IPS DF 19.7 (cell line): ENCODE data around the gene IRF2BP2.
"Not testable (repeated sequence)": the region's sequence is repeated elsewhere in the genome, so short reads cannot be mapped to it uniquely, and the experiment has no call there.

ENCODE experiments used
- DNase-seq: peaks from one replicate; pipeline ENCODE4 v3.0.0-alpha.2; 2013; ENCODE audit warnings: low read depth, low spot score

IRF2BP2 gene

GRCh38 chr1:234610061-234610665 is at the start of gene IRF2BP2:
TSS of gene IRF2BP2 (minus strand) at chr1:234610178. CDS start at chr1:234609494, 684 bp downstream.
- no peak for DNase-seq

- no peak for DNase-seq
Measured at GRCh38 chr1:234659538-234659937, 49.6 kb upstream of the IRF2BP2 start.

DNA sequence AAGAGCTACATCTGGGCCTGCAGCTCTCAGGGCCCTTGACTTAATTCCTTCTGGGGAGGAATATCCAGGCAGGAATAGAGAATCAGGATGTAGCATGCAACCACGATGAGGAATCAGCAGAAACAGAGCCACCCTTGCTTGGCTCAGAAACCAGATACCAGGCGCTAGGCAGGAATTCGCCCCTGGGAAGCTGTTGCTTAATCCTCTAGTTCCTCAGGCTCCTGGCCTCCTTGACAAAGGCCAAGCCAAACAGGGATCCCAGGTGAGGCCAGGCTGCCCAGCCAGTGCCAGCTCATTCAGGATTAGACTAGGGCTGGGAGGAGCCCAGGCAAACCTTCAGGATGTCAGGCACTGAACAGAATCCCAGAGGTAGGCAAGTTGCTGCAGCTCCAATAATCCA is 48.2 kb upstream of the IRF2BP2 start:
- no peak for DNase-seq

- DNase-seq = no peak
Measured at GRCh38 chr1:234656944-234657654, 47.1 kb upstream of the IRF2BP2 start.

DNA sequence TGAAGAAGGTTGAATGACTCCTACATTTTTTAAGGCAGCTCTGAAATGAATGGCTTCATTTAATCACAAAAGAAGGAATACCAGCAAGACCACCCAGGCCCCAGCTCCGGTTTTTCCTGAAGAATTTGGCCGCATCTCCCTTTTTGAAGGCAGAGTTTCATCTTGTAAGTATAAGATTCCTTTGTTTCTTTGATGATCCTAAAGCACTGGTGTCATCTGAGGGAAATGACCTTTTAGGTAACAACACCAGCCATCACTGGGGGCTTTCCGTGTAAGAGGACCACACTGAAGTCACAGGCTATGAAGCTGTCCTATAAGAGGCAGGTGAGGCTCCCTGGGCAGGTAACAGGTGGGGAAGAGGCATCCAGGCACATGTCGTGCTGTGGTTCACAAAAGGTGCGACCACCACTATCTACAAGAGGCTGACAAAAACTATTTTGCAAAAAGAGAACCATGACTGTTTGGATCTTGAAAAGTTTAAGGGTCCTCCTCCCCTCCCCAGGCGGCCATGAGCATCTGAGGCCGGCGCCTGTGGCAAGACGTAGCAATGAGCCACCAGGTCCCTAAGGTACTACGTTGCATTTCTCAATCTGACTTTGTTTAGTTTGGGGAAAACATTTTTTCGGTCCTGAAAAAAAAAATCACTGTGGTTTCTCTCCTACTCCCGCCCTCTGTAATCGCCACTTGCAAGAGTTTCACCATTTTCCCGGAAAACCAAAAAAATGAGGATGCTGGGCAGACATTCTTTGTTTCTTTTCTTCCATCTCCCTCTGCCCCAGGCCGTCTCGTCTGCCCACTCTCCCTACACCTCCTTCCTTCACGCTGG is 46.3 kb upstream of the IRF2BP2 start:
- DNase-seq = no peak

- no peak for DNase-seq
Measured at GRCh38 chr1:234655328-234656069, 45.5 kb upstream of the IRF2BP2 start.

GRCh38 chr1:234654002-234654733 is 44.2 kb upstream of the IRF2BP2 start:
- DNase-seq = no peak

- no peak for DNase-seq
Measured at GRCh38 chr1:234649432-234650081, 39.6 kb upstream of the IRF2BP2 start.

- DNase-seq = no peak
Measured at GRCh38 chr1:234647758-234648157, 37.8 kb upstream of the IRF2BP2 start.

DNA sequence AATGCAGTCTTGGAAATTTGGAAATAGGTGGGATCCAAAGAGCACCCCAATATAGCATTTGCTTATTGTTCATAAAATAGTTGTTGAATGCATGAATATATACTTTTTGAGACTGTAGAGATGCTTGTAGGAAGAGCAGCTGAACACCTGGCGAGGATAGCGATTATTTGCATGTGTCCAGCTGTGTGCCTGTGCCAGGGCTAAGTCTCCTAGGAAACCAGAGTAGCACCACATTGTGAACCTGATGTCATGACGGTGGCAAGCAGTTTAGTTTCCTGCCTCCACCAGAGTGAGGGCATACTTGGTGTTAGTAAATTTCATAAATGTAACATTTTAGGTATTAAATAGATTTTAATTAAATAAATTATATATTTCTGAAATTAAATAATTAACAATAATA is 37.3 kb upstream of the IRF2BP2 start:
- DNase-seq = no peak

DNA sequence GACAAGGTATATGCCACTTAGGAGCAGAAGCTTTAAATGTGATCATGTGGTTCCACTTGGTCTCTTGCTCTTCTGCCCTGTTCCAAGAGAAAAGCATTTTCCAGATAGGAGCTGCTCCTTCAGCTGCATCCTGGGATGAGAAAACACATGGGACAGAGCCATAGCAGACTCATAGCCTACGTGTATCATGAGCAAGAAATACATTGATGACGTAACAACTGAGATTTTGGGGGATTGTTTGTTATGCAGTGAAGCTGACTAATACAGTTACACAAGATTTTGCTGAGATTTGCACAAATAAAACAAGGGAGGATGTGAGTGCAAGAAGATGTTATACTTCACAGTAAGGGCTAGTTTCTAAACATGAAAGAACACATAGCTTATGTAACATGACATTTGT is 36.0 kb upstream of the IRF2BP2 start:
- DNase-seq = no peak

DNA sequence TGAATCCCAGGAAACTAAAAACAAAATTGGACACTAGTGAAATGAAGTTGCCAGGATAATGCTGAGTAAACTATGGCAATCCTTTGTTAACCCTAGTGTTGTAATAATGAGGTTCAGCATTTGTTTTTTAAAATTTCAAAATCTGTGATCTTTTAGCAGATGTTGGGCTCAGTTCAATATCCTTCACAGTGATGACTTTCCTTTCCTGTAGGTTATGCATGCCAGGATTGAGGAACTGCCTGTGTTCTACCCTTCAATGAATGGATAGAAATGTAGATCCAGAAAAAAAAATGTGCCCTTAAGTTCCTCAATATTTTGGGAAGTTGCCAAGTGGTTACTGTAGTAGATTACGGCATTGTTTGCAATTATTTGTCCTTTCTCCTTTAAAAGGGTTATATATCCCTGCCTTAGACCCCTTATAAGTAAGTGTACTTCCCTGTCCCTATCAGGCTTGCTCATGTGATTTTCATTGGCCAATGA is 35.5 kb upstream of the IRF2BP2 start:
- DNase-seq = no peak

DNA sequence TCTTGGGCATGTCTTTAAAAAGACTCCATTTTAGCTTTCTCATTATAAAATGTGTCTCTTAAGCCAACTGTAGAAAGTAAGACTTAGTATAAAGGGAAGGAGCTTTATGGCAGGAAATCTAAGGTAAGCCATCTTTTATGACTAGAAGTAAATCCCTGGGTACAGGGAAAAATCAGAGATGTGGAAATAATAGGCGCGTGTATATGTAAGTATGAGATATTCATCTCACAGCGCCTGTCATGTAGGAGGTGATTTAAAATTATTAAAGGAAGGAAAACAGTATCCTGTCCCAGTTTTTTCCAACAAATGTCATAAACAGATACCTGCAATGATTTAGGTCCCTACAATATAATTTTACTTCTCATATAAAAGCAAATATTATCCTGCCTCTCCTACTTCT is 35.0 kb upstream of the IRF2BP2 start:
- DNase-seq = no peak

DNA sequence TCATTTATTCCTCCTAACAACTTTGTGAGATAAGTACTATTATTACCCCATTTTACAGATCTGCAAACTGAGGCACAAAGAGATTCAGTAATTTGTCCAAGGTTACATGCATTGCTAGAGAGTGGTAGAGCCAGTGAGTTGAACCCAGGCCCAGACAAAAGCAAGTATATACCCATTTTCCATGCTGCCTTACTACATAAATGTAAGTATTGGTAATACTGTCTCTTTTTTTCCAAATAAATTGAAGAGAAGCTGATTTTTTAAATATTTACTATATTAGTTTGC is 33.8 kb upstream of the IRF2BP2 start:
- no peak for DNase-seq

- DNase-seq = no peak
Measured at GRCh38 chr1:234643111-234643849, 33.3 kb upstream of the IRF2BP2 start.

- no peak for DNase-seq
Measured at GRCh38 chr1:234642428-234642827, 32.5 kb upstream of the IRF2BP2 start.

DNA sequence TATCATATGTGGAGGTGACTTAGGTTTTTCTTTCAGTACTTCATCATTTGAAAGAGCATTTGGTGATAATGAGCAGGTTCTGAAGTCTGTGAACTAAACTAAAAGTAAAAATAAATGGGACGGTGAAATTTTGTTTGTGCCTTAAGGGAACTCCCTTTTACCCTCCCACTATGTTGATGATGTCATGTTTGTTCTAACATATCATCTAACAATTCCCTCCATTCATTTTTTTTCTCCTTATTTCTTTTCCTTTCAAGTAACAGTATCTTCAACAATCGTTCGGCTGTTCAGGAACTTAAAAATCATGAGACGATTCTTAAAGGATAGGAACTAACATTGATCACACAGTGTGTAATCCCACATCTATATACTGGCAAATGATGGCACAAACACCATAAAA is 30.0 kb upstream of the IRF2BP2 start:
- DNase-seq = no peak

DNA sequence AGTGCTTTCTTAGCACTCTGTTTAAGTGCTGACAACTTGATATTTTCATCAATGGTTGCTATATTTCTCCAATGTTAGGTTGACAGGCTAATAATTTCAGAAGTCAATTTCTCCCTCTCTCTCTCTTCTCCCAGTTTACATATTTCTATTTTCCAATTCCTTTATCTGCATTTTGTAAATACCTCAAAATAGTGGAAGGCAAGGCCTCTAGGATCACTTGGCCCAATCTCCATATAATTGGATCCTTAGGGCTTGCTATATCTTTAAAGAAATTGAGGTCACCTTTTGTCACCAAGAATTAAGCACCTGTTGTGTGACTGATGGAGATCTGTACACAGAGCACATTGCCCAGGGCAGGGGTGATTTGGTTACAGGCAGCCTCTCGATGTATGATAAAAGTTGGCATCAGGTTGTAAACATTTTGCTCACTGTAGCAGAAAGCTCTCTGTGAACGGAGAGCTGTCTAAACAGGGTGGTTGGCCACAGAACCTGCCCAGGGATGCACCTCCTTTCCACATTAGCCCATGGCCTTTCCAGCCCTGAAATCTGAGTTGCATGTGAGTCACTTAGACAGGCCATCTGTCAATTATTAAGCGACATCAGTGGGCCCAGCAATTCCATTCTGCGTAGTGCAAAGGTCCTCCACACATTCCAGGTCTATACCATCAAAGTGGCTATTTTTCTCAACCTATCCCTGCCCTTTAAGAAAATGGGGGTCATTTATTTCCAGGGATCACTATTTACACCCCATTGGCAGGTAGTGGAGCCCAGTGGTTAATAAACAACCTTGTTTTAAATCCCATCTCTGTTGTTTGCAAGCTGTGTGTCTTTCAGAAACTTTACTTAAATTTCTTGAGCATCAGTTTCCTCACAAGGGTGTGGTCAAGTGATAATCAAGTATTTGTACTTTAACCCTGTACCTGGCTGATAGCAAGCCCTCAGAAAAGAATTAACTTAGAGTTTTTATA is 29.1 kb upstream of the IRF2BP2 start:
- DNase-seq = no peak

GRCh38 chr1:234634922-234635321 is 24.9 kb upstream of the IRF2BP2 start:
- not testable (repeated sequence) for DNase-seq
